HG03439 (cell line): ENCODE measurements around the gene MALAT1.
"Not testable (repeated sequence)": the region's sequence is repeated elsewhere in the genome, so short reads cannot be mapped to it uniquely, and the experiment has no call there.

Experiments used
- ATAC-seq: cut with Tn5 transposase; IDR thresholded peaks from one replicate; pipeline ENCODE4 v1.9.1; 2021; ENCODE audit warnings: mild to moderate bottlenecking, moderate library complexity; ENCODE audit not compliant: unreplicated experiment

MALAT1 gene

GRCh38 chr11:65498977-65499712, at the start of gene MALAT1:
Gene MALAT1, plus strand, starts transcription at chr11:65499045.
- peak; percentile 34 for ATAC-seq

- not testable (repeated sequence) for ATAC-seq
Observed at GRCh38 chr11:65451301-65451700, 47.5 kb upstream of the MALAT1 start.

GRCh38 chr11:65452259-65452658, 46.6 kb upstream of the MALAT1 start:
- not testable (repeated sequence) for ATAC-seq

- ATAC-seq = no peak
Observed at GRCh38 chr11:65452806-65453490, 45.9 kb upstream of the MALAT1 start.

- no peak for ATAC-seq
Observed at GRCh38 chr11:65454311-65454695, 44.5 kb upstream of the MALAT1 start.

GRCh38 chr11:65454696-65455456, 44.0 kb upstream of the MALAT1 start:
- peak; percentile 75 for ATAC-seq

- no peak for ATAC-seq
Observed at GRCh38 chr11:65456418-65456817, 42.4 kb upstream of the MALAT1 start.

GRCh38 chr11:65459552-65459951, 39.3 kb upstream of the MALAT1 start:
- ATAC-seq = no peak

GRCh38 chr11:65465471-65465870, 33.4 kb upstream of the MALAT1 start:
- ATAC-seq = not testable (repeated sequence)

GRCh38 chr11:65467306-65467705, 31.5 kb upstream of the MALAT1 start:
- not testable (repeated sequence) for ATAC-seq

GRCh38 chr11:65468874-65469333, 29.9 kb upstream of the MALAT1 start:
- no peak for ATAC-seq

- no peak for ATAC-seq
Observed at GRCh38 chr11:65470433-65471049, 28.3 kb upstream of the MALAT1 start.

GRCh38 chr11:65471447-65471891, 27.4 kb upstream of the MALAT1 start:
- peak; percentile 11 for ATAC-seq

GRCh38 chr11:65472588-65473277, 26.1 kb upstream of the MALAT1 start:
- ATAC-seq = not testable (repeated sequence)

- ATAC-seq = no peak
Observed at GRCh38 chr11:65473278-65473860, 25.5 kb upstream of the MALAT1 start.

- ATAC-seq = no peak
Observed at GRCh38 chr11:65474864-65475263, 24.0 kb upstream of the MALAT1 start.

GRCh38 chr11:65476632-65477148, 22.2 kb upstream of the MALAT1 start:
- no peak for ATAC-seq

GRCh38 chr11:65477149-65477965, 21.5 kb upstream of the MALAT1 start:
- ATAC-seq = peak; percentile 74
